A549 (cell line): ENCODE measurements around the gene MAP2K1. TPM values are rescaled to one million over a fixed set of nuclear protein-coding genes. Genes with fewer than 3 reads are reported as not detected.

Experiments
- ATAC-seq, 2 experiments: fragments of 200-7000 bp in 1 of 2; fragments of >200 bp in 1 of 2; cut with Nextera tagmentation in 1 of 2; cut with Tn5 transposase in 1 of 2; 3 replicates each; pipeline versions ENCODE4 v1.8.0 to v1.9.1; 2018 to 2020; ENCODE audit warnings: mild to moderate bottlenecking in 1 of 2, moderate library complexity in 1 of 2
- CTCF ChIA-PET: fragments of 300-600 bp; sonication (Branson Sonifier 250); formaldehyde crosslinking; extraction: SDS; loops from one replicate; lab custom pipeline; 2021; ENCODE audit warnings: antibody characterized with exemption, inconsistent platforms; lab: Yijun Ruan, JAX
- POLR2A ChIA-PET: fragments of 350-600 bp; formaldehyde crosslinking; extraction: SDS; loops from one replicate; lab custom pipeline; 2021; ENCODE audit warnings: antibody characterized with exemption, inconsistent platforms; lab: Yijun Ruan, JAX
- DNase-seq, 2 experiments: peaks; one replicate each; pipeline versions ENCODE4 v3.0.0 to v3.0.0-alpha.2; 2011 to 2016; ENCODE audit warnings: low read depth in 1 of 2, low spot score in 1 of 2
- FAIRE-seq: peaks from 2 replicates; lab custom pipeline; 2011; peaks lifted over from hg19 to GRCh38; lab: Jason Lieb, UNC
- H3K27ac ChIP-seq, 2 experiments: fragments of >200 bp; sonication (Bioruptor Twin); formaldehyde crosslinking; 3 replicates each; pipeline ENCODE4 v1.5.1; 2016 to 2017
- H3K4me1 ChIP-seq: fragments of >200 bp; sonication (Bioruptor Twin); formaldehyde crosslinking; 3 replicates; pipeline ENCODE4 v1.6.1; 2016
- H3K4me2 ChIP-seq: fragments of >200 bp; sonication (Bioruptor Twin); formaldehyde crosslinking; 3 replicates; pipeline ENCODE4 v1.6.1; 2016
- H3K4me3 ChIP-seq: fragments of >200 bp; sonication (Bioruptor Twin); formaldehyde crosslinking; 3 replicates; pipeline ENCODE4 v1.5.1; 2016
- H3K9me3 ChIP-seq: fragments of >200 bp; sonication (Bioruptor Twin); formaldehyde crosslinking; 3 replicates; pipeline ENCODE4 v1.6.1; 2016
- BHLHE40 ChIP-seq: IDR thresholded peaks from 2 replicates; pipeline ENCODE4 v1.6.1; 2012; ENCODE audit warnings: low read depth, low read length, inconsistent platforms
- CBX8 ChIP-seq: fragments of 200-600 bp; sonication (generic); IDR thresholded peaks from 2 replicates; pipeline ENCODE4 v1.6.1; 2016
- EHMT2 ChIP-seq: fragments of 200-600 bp; sonication (generic); IDR thresholded peaks from 2 replicates; pipeline ENCODE4 v1.6.1; 2016; ENCODE audit warnings: antibody characterized with exemption, low read depth, mild to moderate bottlenecking, moderate library complexity
- EP300 ChIP-seq, 2 experiments: fragments of >200 bp; sonication (Bioruptor Twin); formaldehyde crosslinking; IDR thresholded peaks; 2 replicates in 1 of 2; 3 replicates in 1 of 2; pipeline ENCODE4 v1.6.1; 2016 to 2017
- ESRRA ChIP-seq: fragments of 150-350 bp; IDR thresholded peaks from 2 replicates; pipeline ENCODE4 v1.6.1; 2014; ENCODE audit warnings: mild to moderate bottlenecking, low read length, borderline replicate concordance
- FOSL2 ChIP-seq, 2 experiments: fragments of 450-650 bp in 1 of 2; fragments of >200 bp in 1 of 2; sonication (Bioruptor Twin) in 1 of 2; formaldehyde crosslinking; IDR thresholded peaks; 2 replicates each; pipeline versions ENCODE4 v1.5.0 to v1.6.1; 2016 to 2020; ENCODE audit warnings: mild to moderate bottlenecking in 1 of 2, moderate library complexity in 1 of 2
- GATA3 ChIP-seq: IDR thresholded peaks from 2 replicates; pipeline ENCODE4 v1.6.1; 2012; ENCODE audit warnings: borderline replicate concordance
- HDAC2 ChIP-seq: fragments of 200-600 bp; sonication (generic); IDR thresholded peaks from 2 replicates; pipeline ENCODE4 v1.6.1; 2016
- HOXA7 ChIP-seq: fragments of 250-450 bp; sonication (Bioruptor Pico); IDR thresholded peaks from 2 replicates; pipeline ENCODE4 v1.5.0; 2020; ENCODE audit warnings: mild to moderate bottlenecking, moderate library complexity
- KDM1A ChIP-seq: fragments of 200-600 bp; sonication (generic); IDR thresholded peaks from 2 replicates; pipeline ENCODE4 v1.6.1; 2016; ENCODE audit warnings: low read depth, mild to moderate bottlenecking
- MAZ ChIP-seq: fragments of 150-350 bp; IDR thresholded peaks from 2 replicates; pipeline ENCODE4 v1.6.1; 2014; ENCODE audit warnings: antibody characterized with exemption, low read depth, low read length, borderline replicate concordance
- NFE2L2 ChIP-seq: fragments of 150-350 bp; conservative IDR thresholded peaks from 2 replicates; pipeline ENCODE4 v1.6.1; 2014; ENCODE audit warnings: low read length
- NPAS2 ChIP-seq: fragments of 250-450 bp; sonication (Bioruptor Pico); IDR thresholded peaks from 2 replicates; pipeline ENCODE4 v1.8.0; 2022; ENCODE audit warnings: mild to moderate bottlenecking, moderate library complexity, borderline replicate concordance
- RARB ChIP-seq: fragments of 250-450 bp; sonication (Bioruptor Pico); IDR thresholded peaks from 2 replicates; pipeline ENCODE4 v1.8.0; 2021; ENCODE audit warnings: mild to moderate bottlenecking, moderate library complexity
- RNF2 ChIP-seq: fragments of 200-600 bp; sonication (generic); IDR thresholded peaks from 2 replicates; pipeline ENCODE4 v1.6.1; 2016; ENCODE audit warnings: low read depth, mild to moderate bottlenecking, antibody characterized with exemption, moderate library complexity, borderline replicate concordance
- ZFP36 ChIP-seq: fragments of 450-650 bp; IDR thresholded peaks from 2 replicates; pipeline ENCODE4 v1.6.1; 2014; ENCODE audit warnings: borderline replicate concordance; ENCODE audit not compliant: partially characterized antibody
- ZSCAN20 ChIP-seq: fragments of 250-450 bp; sonication (Bioruptor Pico); IDR thresholded peaks from 2 replicates; pipeline ENCODE4 v1.8.0; 2022; ENCODE audit warnings: mild to moderate bottlenecking, moderate library complexity
- WGBS: methylation state at CpG from one replicate; pipeline ENCODE4 v1.1.6; 2017; ENCODE audit errors: missing lambda C conversion rate; 5-methylcytosine and 5-hydroxymethylcytosine counted together
- polyA plus RNA-seq, 4 experiments: library from polyadenylated mRNA; depleted of rRNA in 3 of 4; stranded (reverse); fragments of >200 nt; fragmentation: RNase III in 1 of 4; extraction: RNeasy Plus Mini Kit Qiagen cat#74134 plus additional on column Dnase treatment in 1 of 4; gene quantifications; 2 replicates in 3 of 4; 3 replicates in 1 of 4; pipeline ENCODE4 v1.2.3, GENCODE V29; 2011 to 2017
- TF ChIP-seq, protein P1 (sequence below): fragments of 450-650 bp; IDR thresholded peaks from 2 replicates; pipeline ENCODE4 v1.6.1; 2014; ENCODE audit warnings: antibody characterized with exemption
- TF ChIP-seq, protein P2 (sequence below): IDR thresholded peaks from 2 replicates; pipeline ENCODE4 v1.6.1; 2012
- TF ChIP-seq, protein P3 (sequence below): fragments of 200-600 bp; sonication (generic); IDR thresholded peaks from 2 replicates; pipeline ENCODE4 v1.6.1; 2016; ENCODE audit warnings: antibody characterized with exemption, mild to moderate bottlenecking, moderate library complexity
- TF ChIP-seq, protein P4 (sequence below): fragments of 250-450 bp; sonication (Bioruptor Pico); IDR thresholded peaks from 2 replicates; pipeline ENCODE4 v1.5.0; 2021; ENCODE audit warnings: mild to moderate bottlenecking, moderate library complexity, borderline replicate concordance
- TF ChIP-seq, protein P5 (sequence below): fragments of 150-350 bp; IDR thresholded peaks from 2 replicates; pipeline ENCODE4 v1.6.1; 2014; ENCODE audit warnings: low read depth, mild to moderate bottlenecking, low read length

Gene MAP2K1
- polyA plus RNA-seq, 2 of the 4 experiments (the other 2 are of a cell fraction): 30.3 to 41.9 TPM

DNA sequence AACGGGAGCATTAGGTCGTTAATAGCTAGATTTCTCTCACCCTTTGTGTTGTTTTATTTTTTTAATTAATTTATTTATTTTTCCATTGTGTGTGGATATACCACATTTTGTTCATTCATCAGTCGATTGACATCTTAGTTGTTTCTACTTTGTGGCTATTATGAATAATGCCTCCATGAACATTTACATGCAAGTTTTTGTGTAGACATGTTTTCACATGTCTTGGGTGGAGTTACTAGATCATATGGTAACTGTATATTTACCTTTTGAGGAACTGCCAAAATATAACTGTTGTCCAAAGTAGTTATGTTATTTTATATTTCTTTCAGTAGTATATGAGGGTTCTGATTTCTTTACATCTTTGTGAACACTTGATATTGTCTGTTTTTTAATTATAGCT lies 137.2 kb downstream of the MAP2K1 start:
- TF ChIP-seq, protein P1, sequence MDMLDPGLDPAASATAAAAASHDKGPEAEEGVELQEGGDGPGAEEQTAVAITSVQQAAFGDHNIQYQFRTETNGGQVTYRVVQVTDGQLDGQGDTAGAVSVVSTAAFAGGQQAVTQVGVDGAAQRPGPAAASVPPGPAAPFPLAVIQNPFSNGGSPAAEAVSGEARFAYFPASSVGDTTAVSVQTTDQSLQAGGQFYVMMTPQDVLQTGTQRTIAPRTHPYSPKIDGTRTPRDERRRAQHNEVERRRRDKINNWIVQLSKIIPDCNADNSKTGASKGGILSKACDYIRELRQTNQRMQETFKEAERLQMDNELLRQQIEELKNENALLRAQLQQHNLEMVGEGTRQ: no peak
- TF ChIP-seq ZSCAN20 (CRISPR knock-in tag) (no peak), NPAS2 (no peak), RARB (CRISPR knock-in tag) (no peak), EP300 (IDR thresholded peaks at IDR 0.05) (no peak), GATA3 (no peak), KDM1A (no peak), FOSL2 (IDR thresholded peaks at IDR 0.05) (no peak), FOSL2 (CRISPR knock-in tag; IDR thresholded peaks at IDR 0.05) (no peak), NFE2L2 (no peak), HDAC2 (no peak), EHMT2 (no peak), ESRRA (no peak)
- TF ChIP-seq, protein P2, sequence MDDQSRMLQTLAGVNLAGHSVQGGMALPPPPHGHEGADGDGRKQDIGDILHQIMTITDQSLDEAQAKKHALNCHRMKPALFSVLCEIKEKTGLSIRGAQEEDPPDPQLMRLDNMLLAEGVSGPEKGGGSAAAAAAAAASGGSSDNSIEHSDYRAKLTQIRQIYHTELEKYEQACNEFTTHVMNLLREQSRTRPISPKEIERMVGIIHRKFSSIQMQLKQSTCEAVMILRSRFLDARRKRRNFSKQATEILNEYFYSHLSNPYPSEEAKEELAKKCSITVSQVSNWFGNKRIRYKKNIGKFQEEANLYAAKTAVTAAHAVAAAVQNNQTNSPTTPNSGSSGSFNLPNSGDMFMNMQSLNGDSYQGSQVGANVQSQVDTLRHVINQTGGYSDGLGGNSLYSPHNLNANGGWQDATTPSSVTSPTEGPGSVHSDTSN: no peak
- TF ChIP-seq, protein P3, sequence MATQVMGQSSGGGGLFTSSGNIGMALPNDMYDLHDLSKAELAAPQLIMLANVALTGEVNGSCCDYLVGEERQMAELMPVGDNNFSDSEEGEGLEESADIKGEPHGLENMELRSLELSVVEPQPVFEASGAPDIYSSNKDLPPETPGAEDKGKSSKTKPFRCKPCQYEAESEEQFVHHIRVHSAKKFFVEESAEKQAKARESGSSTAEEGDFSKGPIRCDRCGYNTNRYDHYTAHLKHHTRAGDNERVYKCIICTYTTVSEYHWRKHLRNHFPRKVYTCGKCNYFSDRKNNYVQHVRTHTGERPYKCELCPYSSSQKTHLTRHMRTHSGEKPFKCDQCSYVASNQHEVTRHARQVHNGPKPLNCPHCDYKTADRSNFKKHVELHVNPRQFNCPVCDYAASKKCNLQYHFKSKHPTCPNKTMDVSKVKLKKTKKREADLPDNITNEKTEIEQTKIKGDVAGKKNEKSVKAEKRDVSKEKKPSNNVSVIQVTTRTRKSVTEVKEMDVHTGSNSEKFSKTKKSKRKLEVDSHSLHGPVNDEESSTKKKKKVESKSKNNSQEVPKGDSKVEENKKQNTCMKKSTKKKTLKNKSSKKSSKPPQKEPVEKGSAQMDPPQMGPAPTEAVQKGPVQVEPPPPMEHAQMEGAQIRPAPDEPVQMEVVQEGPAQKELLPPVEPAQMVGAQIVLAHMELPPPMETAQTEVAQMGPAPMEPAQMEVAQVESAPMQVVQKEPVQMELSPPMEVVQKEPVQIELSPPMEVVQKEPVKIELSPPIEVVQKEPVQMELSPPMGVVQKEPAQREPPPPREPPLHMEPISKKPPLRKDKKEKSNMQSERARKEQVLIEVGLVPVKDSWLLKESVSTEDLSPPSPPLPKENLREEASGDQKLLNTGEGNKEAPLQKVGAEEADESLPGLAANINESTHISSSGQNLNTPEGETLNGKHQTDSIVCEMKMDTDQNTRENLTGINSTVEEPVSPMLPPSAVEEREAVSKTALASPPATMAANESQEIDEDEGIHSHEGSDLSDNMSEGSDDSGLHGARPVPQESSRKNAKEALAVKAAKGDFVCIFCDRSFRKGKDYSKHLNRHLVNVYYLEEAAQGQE: no peak
- ChIA-PET CTCF (interaction anchor here (0.6 to 1.6 kb wide), 5 partner anchors 9 to 139 kb away, joined by 3 to 6 read pairs (median 3); no protein-coding TSS in a partner anchor), POLR2A (no interaction called here)
- WGBS: 86% methylated on average over 3 of the region's 3 CpGs
- FAIRE-seq: peak; percentile 90
- Histone ChIP-seq H3K4me1 (no peaks in the 10 kb centered on the region), H3K4me3 (no peak overlapping the region), H3K4me2 (no peak overlapping the region), H3K9me3 (no peaks in the 10 kb centered on the region), H3K27ac (no peak overlapping the region)
- no peak for DNase-seq
- ATAC-seq: no peak

DNA sequence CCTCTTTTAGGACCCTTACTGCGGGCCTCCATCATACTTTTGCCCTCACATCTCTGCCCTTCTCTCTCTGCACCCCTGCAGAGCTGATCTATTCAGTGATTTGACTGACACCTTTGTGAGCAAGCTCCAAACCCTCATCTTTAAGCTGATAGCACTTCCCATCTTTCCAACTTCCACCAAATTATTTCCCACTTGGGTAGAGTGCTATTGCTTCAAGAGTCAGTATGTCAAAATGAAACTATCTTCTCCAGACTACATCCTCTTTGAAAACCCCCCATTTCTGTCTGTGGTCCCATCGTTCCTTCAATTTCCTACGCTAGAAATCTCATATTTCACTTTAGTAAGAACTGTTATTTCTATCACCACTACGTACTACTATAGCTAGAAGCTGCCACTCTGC lies 138.1 kb downstream of the MAP2K1 start:
- TF ChIP-seq MAZ (no peak), RNF2 (no peak), EP300 (IDR thresholded peaks at IDR 0.05) (no peak), ZFP36 (no peak), HOXA7 (CRISPR knock-in tag) (no peak), NFE2L2 (no peak), BHLHE40 (no peak), CBX8 (no peak), EHMT2 (no peak)
- TF ChIP-seq, protein P4, sequence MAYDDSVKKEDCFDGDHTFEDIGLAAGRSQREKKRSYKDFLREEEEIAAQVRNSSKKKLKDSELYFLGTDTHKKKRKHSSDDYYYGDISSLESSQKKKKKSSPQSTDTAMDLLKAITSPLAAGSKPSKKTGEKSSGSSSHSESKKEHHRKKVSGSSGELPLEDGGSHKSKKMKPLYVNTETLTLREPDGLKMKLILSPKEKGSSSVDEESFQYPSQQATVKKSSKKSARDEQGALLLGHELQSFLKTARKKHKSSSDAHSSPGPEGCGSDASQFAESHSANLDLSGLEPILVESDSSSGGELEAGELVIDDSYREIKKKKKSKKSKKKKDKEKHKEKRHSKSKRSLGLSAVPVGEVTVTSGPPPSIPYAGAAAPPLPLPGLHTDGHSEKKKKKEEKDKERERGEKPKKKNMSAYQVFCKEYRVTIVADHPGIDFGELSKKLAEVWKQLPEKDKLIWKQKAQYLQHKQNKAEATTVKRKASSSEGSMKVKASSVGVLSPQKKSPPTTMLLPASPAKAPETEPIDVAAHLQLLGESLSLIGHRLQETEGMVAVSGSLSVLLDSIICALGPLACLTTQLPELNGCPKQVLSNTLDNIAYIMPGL (CRISPR knock-in tag): no peak
- TF ChIP-seq, protein P5, sequence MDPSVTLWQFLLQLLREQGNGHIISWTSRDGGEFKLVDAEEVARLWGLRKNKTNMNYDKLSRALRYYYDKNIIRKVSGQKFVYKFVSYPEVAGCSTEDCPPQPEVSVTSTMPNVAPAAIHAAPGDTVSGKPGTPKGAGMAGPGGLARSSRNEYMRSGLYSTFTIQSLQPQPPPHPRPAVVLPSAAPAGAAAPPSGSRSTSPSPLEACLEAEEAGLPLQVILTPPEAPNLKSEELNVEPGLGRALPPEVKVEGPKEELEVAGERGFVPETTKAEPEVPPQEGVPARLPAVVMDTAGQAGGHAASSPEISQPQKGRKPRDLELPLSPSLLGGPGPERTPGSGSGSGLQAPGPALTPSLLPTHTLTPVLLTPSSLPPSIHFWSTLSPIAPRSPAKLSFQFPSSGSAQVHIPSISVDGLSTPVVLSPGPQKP: no peak
- TF ChIP-seq, all 56 proteins: peak for 0
- no peaks in the 10 kb centered on the region for H3K9me3 ChIP-seq
- no peak overlapping the region for H3K4me2 ChIP-seq
- H3K27ac ChIP-seq: no peak overlapping the region
- CTCF ChIA-PET: interaction anchor here (0.6 to 1.6 kb wide), 4 partner anchors 10 to 83 kb away, joined by 3 to 6 read pairs (median 4); no protein-coding TSS in a partner anchor
- ATAC-seq (no peak), FAIRE-seq (no peak), DNase-seq (no peak)
- no peaks in the 10 kb centered on the region for H3K4me1 ChIP-seq
- POLR2A ChIA-PET: no interaction called here
- H3K4me3 ChIP-seq: no peak overlapping the region
- 93% methylated on average over 4 of the region's 4 CpGs for WGBS
